SK-N-SH (cell line): ENCODE results near the gene PLAC9. TPM values are rescaled to one million over a fixed set of nuclear protein-coding genes. Genes with fewer than 3 reads are reported as not detected.

ENCODE experiments used
- CTCF ChIA-PET: fragments of 300-600, 350-600 bp; formaldehyde crosslinking; extraction: SDS; loops from one replicate; lab custom pipeline; 2021; lab: Yijun Ruan, JAX
- POLR2A ChIA-PET: fragments of 350-600 bp; sonication (Branson Sonifier 250); formaldehyde crosslinking; extraction: SDS; loops from one replicate; lab custom pipeline; 2020; ENCODE audit warnings: antibody characterized with exemption, inconsistent platforms; lab: Yijun Ruan, JAX
- DNase-seq: peaks from one replicate; pipeline ENCODE4 v3.0.0; 2012
- H2AFZ ChIP-seq: fragments of 200-600 bp; sonication (generic); 2 replicates; pipeline ENCODE4 v1.8.1; 2016; ENCODE audit warnings: antibody characterized with exemption, mild to moderate bottlenecking, low read depth
- H3F3A ChIP-seq: fragments of 200-600 bp; sonication (generic); replicated peaks from 2 replicates; pipeline ENCODE3; 2016; ENCODE audit warnings: antibody characterized with exemption, mild to moderate bottlenecking; ENCODE audit not compliant: insufficient read depth
- H3K27ac ChIP-seq, 2 experiments: fragments of 200-500 bp in 1 of 2; fragments of 200-600 bp in 1 of 2; sonication (Bioruptor generic) in 1 of 2; sonication (generic), shearing (Covaris generic) in 1 of 2; 2 replicates each; pipeline versions ENCODE4 v1.5.1 to v1.6.1; 2014 to 2016; ENCODE audit warnings: low read depth in 2 of 2, inconsistent platforms in 1 of 2, low read length in 1 of 2, mild to moderate bottlenecking in 1 of 2, mixed read lengths in 1 of 2
- H3K27me3 ChIP-seq: fragments of 200-600 bp; sonication (generic), shearing (Covaris generic); 2 replicates; pipeline ENCODE4 v1.6.1; 2016; ENCODE audit warnings: mixed run types; ENCODE audit not compliant: insufficient read depth
- H3K36me3 ChIP-seq, 2 experiments: fragments of 200-500 bp in 1 of 2; fragments of 200-600 bp in 1 of 2; sonication (Bioruptor generic) in 1 of 2; sonication (generic) in 1 of 2; replicated peaks in 1 of 2; 2 replicates each; pipeline versions ENCODE3 to v1.5.1; 2014 to 2016; ENCODE audit warnings: low read length in 1 of 2, mild to moderate bottlenecking in 1 of 2; ENCODE audit not compliant: insufficient read depth in 2 of 2, control insufficient read depth in 1 of 2
- H3K4me1 ChIP-seq, 2 experiments: fragments of 200-500 bp in 1 of 2; fragments of 200-600 bp in 1 of 2; sonication (Bioruptor generic) in 1 of 2; sonication (generic), shearing (Covaris generic) in 1 of 2; 2 replicates each; pipeline versions ENCODE4 v1.5.1 to v1.6.1; 2014 to 2016; ENCODE audit warnings: low read depth in 1 of 2, low read length in 1 of 2, mixed run types in 1 of 2; ENCODE audit not compliant: insufficient read depth in 2 of 2, control insufficient read depth in 1 of 2
- H3K4me2 ChIP-seq: fragments of 200-600 bp; sonication (generic), shearing (Covaris generic); 2 replicates; pipeline ENCODE4 v1.6.1; 2017; ENCODE audit warnings: mixed run types
- H3K4me3 ChIP-seq, 2 experiments: fragments of 200-500 bp in 1 of 2; fragments of 200-600 bp in 1 of 2; sonication (Bioruptor generic) in 1 of 2; sonication (generic), shearing (Covaris generic) in 1 of 2; 2 replicates each; pipeline versions ENCODE4 v1.5.1 to v1.8.1; 2014 to 2016; ENCODE audit warnings: low read depth in 2 of 2, inconsistent platforms in 1 of 2, low read length in 1 of 2, mild to moderate bottlenecking in 1 of 2, mixed read lengths in 1 of 2, moderate library complexity in 1 of 2
- H3K79me2 ChIP-seq: fragments of 200-600 bp; sonication (generic); 2 replicates; pipeline ENCODE4 v1.8.1; 2017; ENCODE audit warnings: mild to moderate bottlenecking; ENCODE audit not compliant: insufficient read depth
- H3K9ac ChIP-seq: fragments of 200-600 bp; sonication (generic); 2 replicates; pipeline ENCODE4 v1.6.1; 2017; ENCODE audit warnings: mixed run types
- H3K9me2 ChIP-seq: fragments of 200-600 bp; sonication (generic); 2 replicates; pipeline ENCODE4 v1.6.1; 2017; ENCODE audit warnings: mixed run types
- H3K9me3 ChIP-seq: fragments of 200-600 bp; sonication (generic); 2 replicates; pipeline ENCODE4 v1.6.1; 2017; ENCODE audit warnings: mixed run types, mild to moderate bottlenecking, moderate library complexity
- H4K20me1 ChIP-seq: fragments of 200-600 bp; sonication (generic); 2 replicates; pipeline ENCODE4 v1.6.1; 2017; ENCODE audit warnings: mild to moderate bottlenecking, mixed run types; ENCODE audit not compliant: insufficient read depth
- ELF1 ChIP-seq: IDR thresholded peaks from 2 replicates; pipeline ENCODE4 v1.4.0; 2012
- EP300 ChIP-seq, 2 experiments: IDR thresholded peaks; 2 replicates each; pipeline versions ENCODE4 v1.4.0 to v1.6.1; 2012; ENCODE audit warnings: borderline replicate concordance in 1 of 2, low read depth in 1 of 2, low read length in 1 of 2
- FOSL2 ChIP-seq: IDR thresholded peaks from 2 replicates; pipeline ENCODE4 v1.4.0; 2012; ENCODE audit warnings: low read depth, mild to moderate bottlenecking, moderate library complexity, borderline replicate concordance
- FOXJ3 ChIP-seq: sonication (generic); formaldehyde crosslinking; IDR thresholded peaks from 2 replicates; pipeline ENCODE4 v1.5.1; 2020; ENCODE audit warnings: mild to moderate bottlenecking, missing genetic modification reagents
- IRF3 ChIP-seq: fragments of 150-350 bp; IDR thresholded peaks from 2 replicates; pipeline ENCODE4 v1.6.1; 2016; ENCODE audit warnings: mild to moderate bottlenecking, low read depth, low read length
- JUND ChIP-seq: IDR thresholded peaks from 2 replicates; pipeline ENCODE4 v1.4.0; 2012
- NFIC ChIP-seq: IDR thresholded peaks from 2 replicates; pipeline ENCODE4 v1.4.0; 2012; ENCODE audit warnings: borderline replicate concordance
- NRF1 ChIP-seq: IDR thresholded peaks from 2 replicates; pipeline ENCODE4 v1.6.1; 2012; ENCODE audit warnings: low read depth, mild to moderate bottlenecking, low read length
- PBX3 ChIP-seq: IDR thresholded peaks from 2 replicates; pipeline ENCODE4; 2012
- RAD21 ChIP-seq: IDR thresholded peaks from 2 replicates; pipeline ENCODE4 v1.6.1; 2012; ENCODE audit warnings: mild to moderate bottlenecking, low read length
- RFX5 ChIP-seq: IDR thresholded peaks from 2 replicates; pipeline ENCODE4 v1.6.1; 2012; ENCODE audit warnings: mild to moderate bottlenecking, improper control_type of control experiment, low read length
- SIN3A ChIP-seq: IDR thresholded peaks from 2 replicates; pipeline ENCODE4 v1.6.1; 2012; ENCODE audit warnings: low read depth, mild to moderate bottlenecking, low read length, moderate library complexity, borderline replicate concordance
- SMC3 ChIP-seq: IDR thresholded peaks from 2 replicates; pipeline ENCODE4 v1.6.1; 2012; ENCODE audit warnings: low read depth, low read length, improper control_type of control experiment
- USF1 ChIP-seq: IDR thresholded peaks from 2 replicates; pipeline ENCODE4 v1.4.0; 2012; ENCODE audit warnings: low read depth, borderline replicate concordance
- WGBS: methylation state at CpG from one replicate; pipeline ENCODE4 v1.1.6; 2017; ENCODE audit warnings: low lambda C conversion rate; 5-methylcytosine and 5-hydroxymethylcytosine counted together
- polyA plus RNA-seq, 3 experiments: library from polyadenylated mRNA; depleted of rRNA; stranded (reverse); fragments of >200 nt; gene quantifications; 2 replicates each; pipeline ENCODE4 v1.2.3, GENCODE V29; 2012

Gene PLAC9
- polyA plus RNA-seq, 1 of the 3 experiments (the other 2 are of a cell fraction): 0.21 TPM

GRCh38 chr10:80157561-80157960, 25.0 kb downstream of the PLAC9 start:
- Histone ChIP-seq H3K4me3 (no peak overlapping the region), H2AFZ (no peak overlapping the region), H3K36me3 (peaks cover 18 to 23% of the 10 kb centered on the region in 2 experiments), H3K9me2 (no peaks in the 10 kb centered on the region), H3K79me2 (no peaks in the 10 kb centered on the region), H3K27me3 (no peaks in the 10 kb centered on the region), H4K20me1 (no peaks in the 10 kb centered on the region), H3K9ac (no peak overlapping the region), H3K27ac (peak overlapping the region; percentile 76 to 88; a peak in 3 of 4 replicates), H3K9me3 (no peaks in the 10 kb centered on the region), H3F3A (peaks cover 33% of the 10 kb centered on the region), H3K4me2 (no peak overlapping the region; the same call in 1 of the 2 replicates), H3K4me1 (peaks cover 23 to 42% of the 10 kb centered on the region in 2 experiments; a peak in 3 of 4 replicates)
- DNase-seq: no peak
- ChIA-PET POLR2A (no interaction called here), CTCF (interaction anchor here (0.8 to 3.4 kb wide), 2 partner anchors 14 to 64 kb away, joined by 3 to 28 read pairs; no protein-coding TSS in a partner anchor)
- no peak for TF ChIP-seq ELF1
- no peak for TF ChIP-seq PBX3
- 86% methylated on average over 3 of the region's 14 CpGs for WGBS

- Histone ChIP-seq H3K27me3 (no peaks in the 10 kb centered on the region), H3F3A (peaks cover 33% of the 10 kb centered on the region), H3K36me3 (peaks cover 15 to 25% of the 10 kb centered on the region in 2 experiments), H3K27ac (peak overlapping the region; percentile 76 to 88), H3K9me2 (no peaks in the 10 kb centered on the region), H3K79me2 (no peaks in the 10 kb centered on the region), H4K20me1 (no peaks in the 10 kb centered on the region), H3K4me3 (no peak overlapping the region), H3K9ac (no peak overlapping the region), H2AFZ (no peak overlapping the region), H3K4me2 (peak overlapping the region; percentile 76), H3K9me3 (no peaks in the 10 kb centered on the region), H3K4me1 (peaks cover 23 to 42% of the 10 kb centered on the region in 2 experiments; a peak in 3 of 4 replicates)
- POLR2A ChIA-PET: no interaction called here
- CTCF ChIA-PET: interaction anchor here (0.7 to 3.4 kb wide), 5 partner anchors 14 to 65 kb away, joined by 3 to 28 read pairs (median 3); no protein-coding TSS in a partner anchor
- TF ChIP-seq SIN3A: no peak
- no peak for TF ChIP-seq RFX5
- no peak for TF ChIP-seq ELF1
- TF ChIP-seq RAD21: no peak
- 90% methylated on average over 5 of the region's 5 CpGs for WGBS
- DNase-seq: no peak
Observed at GRCh38 chr10:80158126-80158525, 25.6 kb downstream of the PLAC9 start.

GRCh38 chr10:80158598-80159127, 26.1 kb downstream of the PLAC9 start:
- no peaks in the 10 kb centered on the region for H3K9me2 ChIP-seq
- no peaks in the 10 kb centered on the region; the same call in 1 of the 2 replicates for H4K20me1 ChIP-seq
- no peak overlapping the region for H3K4me3 ChIP-seq
- DNase-seq: peak; percentile 62
- no peaks in the 10 kb centered on the region for H3K27me3 ChIP-seq
- no peak overlapping the region for H2AFZ ChIP-seq
- H3K4me1 ChIP-seq: peaks cover 23 to 43% of the 10 kb centered on the region in 2 experiments; a peak in 3 of 4 replicates
- POLR2A ChIA-PET: interaction anchor here (0.5 kb wide), 1 partner anchor 55 kb away, joined by 3 read pairs; no protein-coding TSS in a partner anchor
- 0 out of 2 replicates have a peak overlapping the region, but pooled peaks have one; percentile 31 for H3K9ac ChIP-seq
- no peaks in the 10 kb centered on the region for H3K79me2 ChIP-seq
- WGBS: 29% methylated on average over 13 of the region's 14 CpGs
- H3K4me2 ChIP-seq: peak overlapping the region; percentile 76
- CTCF ChIA-PET: interaction anchor here (0.7 to 3.4 kb wide), 5 partner anchors 15 to 64 kb away, joined by 3 to 28 read pairs (median 3); no protein-coding TSS in a partner anchor
- H3K9me3 ChIP-seq: no peaks in the 10 kb centered on the region
- peak overlapping the region; percentile 85 to 88 for H3K27ac ChIP-seq
- peaks cover 33% of the 10 kb centered on the region for H3F3A ChIP-seq
- H3K36me3 ChIP-seq: peaks cover 12 to 25% of the 10 kb centered on the region in 2 experiments
- TF ChIP-seq EP300 (IDR thresholded peaks at IDR 0.05; ENCODE audit: borderline replicate concordance in 1 of 2, low read depth in 1 of 2, low read length in 1 of 2): peak in 1 of 2 experiments; percentile 90
- TF ChIP-seq NFIC: peak; percentile 96
- TF ChIP-seq IRF3: no peak
- no peak for TF ChIP-seq RAD21
- peak; percentile 90 for TF ChIP-seq PBX3
- TF ChIP-seq NRF1: no peak
- peak; percentile 98 for TF ChIP-seq JUND
- peak; percentile 97 for TF ChIP-seq FOSL2
- no peak for TF ChIP-seq FOXJ3 (CRISPR knock-in tag)
- peak; percentile 99; the same call in 1 of the 2 replicates for TF ChIP-seq SIN3A
- peak; percentile 67 for TF ChIP-seq USF1
- TF ChIP-seq SMC3: no peak
